ENCODE results near the gene CALD1. TPM values are rescaled to one million over a fixed set of nuclear protein-coding genes. Genes with fewer than 3 reads are reported as not detected.

Gene CALD1
- total RNA-seq, 1 donor from 2014 or later: 118 TPM

DNA sequence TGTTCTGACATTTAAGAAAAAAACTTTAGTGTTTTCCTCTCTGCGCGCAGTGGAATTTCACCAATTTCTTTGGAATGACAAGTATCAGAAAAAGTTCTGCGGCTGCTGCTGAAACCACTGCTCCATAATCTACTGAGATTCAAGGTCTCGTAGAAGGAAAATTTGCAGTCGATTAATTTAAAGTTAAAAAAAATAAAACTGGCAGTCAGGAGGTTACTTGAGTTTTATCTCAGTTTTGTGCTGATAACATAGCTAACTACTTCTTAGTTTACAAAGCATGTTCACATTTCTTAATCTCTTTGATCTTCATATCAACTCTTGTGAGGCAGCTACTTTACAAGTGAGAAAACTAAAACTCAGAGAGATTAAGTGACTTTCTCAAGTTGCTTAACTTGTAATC, 18.2 kb upstream of the CALD1 start:
- Mint-ChIP-seq H3K4me3 (no peak overlapping the region), H3K36me3 (no peaks in the 10 kb centered on the region), H3K9me3 (no peaks in the 10 kb centered on the region), H3K27me3 (ENCODE audit: insufficient read depth, low read depth) (no peaks in the 10 kb centered on the region), H3K4me1 (no peaks in the 10 kb centered on the region), H3K27ac (no peak overlapping the region)
- no peak overlapping the region for H3K27ac ChIP-seq
- H3K4me2 ChIP-seq: no peak overlapping the region
- H3K9ac ChIP-seq: no peak overlapping the region
- no peak overlapping the region for H2AFZ ChIP-seq (replicated peaks)
- no peaks in the 10 kb centered on the region for H3K27me3 ChIP-seq
- TF ChIP-seq, protein P1, sequence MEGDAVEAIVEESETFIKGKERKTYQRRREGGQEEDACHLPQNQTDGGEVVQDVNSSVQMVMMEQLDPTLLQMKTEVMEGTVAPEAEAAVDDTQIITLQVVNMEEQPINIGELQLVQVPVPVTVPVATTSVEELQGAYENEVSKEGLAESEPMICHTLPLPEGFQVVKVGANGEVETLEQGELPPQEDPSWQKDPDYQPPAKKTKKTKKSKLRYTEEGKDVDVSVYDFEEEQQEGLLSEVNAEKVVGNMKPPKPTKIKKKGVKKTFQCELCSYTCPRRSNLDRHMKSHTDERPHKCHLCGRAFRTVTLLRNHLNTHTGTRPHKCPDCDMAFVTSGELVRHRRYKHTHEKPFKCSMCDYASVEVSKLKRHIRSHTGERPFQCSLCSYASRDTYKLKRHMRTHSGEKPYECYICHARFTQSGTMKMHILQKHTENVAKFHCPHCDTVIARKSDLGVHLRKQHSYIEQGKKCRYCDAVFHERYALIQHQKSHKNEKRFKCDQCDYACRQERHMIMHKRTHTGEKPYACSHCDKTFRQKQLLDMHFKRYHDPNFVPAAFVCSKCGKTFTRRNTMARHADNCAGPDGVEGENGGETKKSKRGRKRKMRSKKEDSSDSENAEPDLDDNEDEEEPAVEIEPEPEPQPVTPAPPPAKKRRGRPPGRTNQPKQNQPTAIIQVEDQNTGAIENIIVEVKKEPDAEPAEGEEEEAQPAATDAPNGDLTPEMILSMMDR (IDR thresholded peaks at IDR 0.05): no peak
- no peak for TF ChIP-seq EZH2 (IDR thresholded peaks at IDR 0.05)
- no peak for TF ChIP-seq EZH2phosphoT487 (IDR thresholded peaks at IDR 0.05)
- H3K79me2 ChIP-seq (ENCODE audit: low read depth): no peaks in the 10 kb centered on the region
- no peaks in the 10 kb centered on the region for H3F3A ChIP-seq (ENCODE audit: low read depth)
- no peaks in the 10 kb centered on the region for H4K20me1 ChIP-seq (ENCODE audit: low read depth)
- DNase-seq (ENCODE audit: low spot score): no peak
- no peaks in the 10 kb centered on the region for H3K9me3 ChIP-seq (ENCODE audit: low read depth)
- H3K4me1 ChIP-seq: no peaks in the 10 kb centered on the region
- no peak overlapping the region for H3K4me3 ChIP-seq
- no peaks in the 10 kb centered on the region for H3K36me3 ChIP-seq

DNA sequence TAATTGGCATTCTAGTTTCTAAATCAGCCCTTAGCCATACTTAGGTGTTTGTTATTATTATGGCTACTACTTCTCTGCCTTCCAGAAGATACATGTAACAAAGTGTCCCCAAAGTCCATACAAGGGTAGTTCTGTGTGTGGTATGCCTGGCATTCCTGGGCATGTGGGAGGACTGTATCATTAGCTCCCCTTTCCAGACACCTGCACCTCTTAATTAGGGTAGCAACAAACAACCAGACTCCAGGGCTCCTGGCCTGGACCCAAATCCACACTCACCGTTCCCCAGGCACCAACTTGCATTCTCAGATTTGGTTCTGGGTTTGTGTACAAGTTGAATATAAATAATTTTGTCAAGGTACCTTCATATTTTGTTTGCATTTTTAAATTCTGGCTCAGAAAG, 15.5 kb upstream of the CALD1 start:
- no peaks in the 10 kb centered on the region for H3F3A ChIP-seq (ENCODE audit: low read depth)
- H3K27me3 ChIP-seq: no peaks in the 10 kb centered on the region
- H3K79me2 ChIP-seq (ENCODE audit: low read depth): no peaks in the 10 kb centered on the region
- H3K27ac Mint-ChIP-seq: no peak overlapping the region
- no peaks in the 10 kb centered on the region for H3K36me3 ChIP-seq
- H3K9ac ChIP-seq: no peak overlapping the region
- no peak overlapping the region for H2AFZ ChIP-seq (replicated peaks)
- no peak overlapping the region for H3K4me3 Mint-ChIP-seq
- no peaks in the 10 kb centered on the region for H3K9me3 Mint-ChIP-seq
- no peak overlapping the region for H3K4me3 ChIP-seq
- H3K4me1 Mint-ChIP-seq: peaks cover 2% of the 10 kb centered on the region
- TF ChIP-seq EZH2phosphoT487 (IDR thresholded peaks at IDR 0.05) (no peak), EZH2 (IDR thresholded peaks at IDR 0.05) (no peak)
- TF ChIP-seq, protein P1 (IDR thresholded peaks at IDR 0.05): no peak
- H3K9me3 ChIP-seq (ENCODE audit: low read depth): no peaks in the 10 kb centered on the region
- no peaks in the 10 kb centered on the region for H4K20me1 ChIP-seq (ENCODE audit: low read depth)
- DNase-seq (ENCODE audit: low spot score): no peak
- H3K4me1 ChIP-seq: no peaks in the 10 kb centered on the region
- H3K27me3 Mint-ChIP-seq (ENCODE audit: insufficient read depth, low read depth): no peaks in the 10 kb centered on the region
- no peak overlapping the region for H3K4me2 ChIP-seq
- no peak overlapping the region for H3K27ac ChIP-seq
- H3K36me3 Mint-ChIP-seq: no peaks in the 10 kb centered on the region

DNA sequence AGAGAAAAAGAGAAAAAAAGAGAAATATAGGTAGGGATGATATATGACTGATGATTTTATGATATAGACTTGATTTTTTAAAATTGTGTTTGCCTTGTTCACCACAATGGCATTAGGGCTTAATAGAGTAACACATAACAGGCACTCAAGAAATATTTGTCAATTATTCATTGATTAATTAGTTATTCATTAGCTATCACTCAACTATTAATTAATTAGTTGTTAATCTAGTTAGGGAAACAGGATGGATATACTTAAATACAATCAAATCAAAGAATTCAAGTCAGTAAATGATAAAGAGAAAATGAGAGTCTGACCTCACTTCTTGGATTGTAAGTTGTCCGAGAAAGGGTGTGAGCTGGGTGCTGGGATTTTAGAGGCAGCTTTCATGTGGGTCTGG, 15.1 kb upstream of the CALD1 start:
- no peak overlapping the region for H3K27ac Mint-ChIP-seq
- H3K36me3 Mint-ChIP-seq: no peaks in the 10 kb centered on the region
- Histone ChIP-seq H3F3A (ENCODE audit: low read depth) (no peaks in the 10 kb centered on the region), H3K4me3 (no peak overlapping the region), H3K9me3 (ENCODE audit: low read depth) (no peaks in the 10 kb centered on the region), H3K9ac (no peak overlapping the region), H3K36me3 (no peaks in the 10 kb centered on the region), H2AFZ (replicated peaks) (no peak overlapping the region), H4K20me1 (ENCODE audit: low read depth) (no peaks in the 10 kb centered on the region), H3K27me3 (no peaks in the 10 kb centered on the region), H3K79me2 (ENCODE audit: low read depth) (no peaks in the 10 kb centered on the region), H3K4me2 (no peak overlapping the region), H3K4me1 (no peaks in the 10 kb centered on the region), H3K27ac (no peak overlapping the region)
- DNase-seq (ENCODE audit: low spot score): no peak
- H3K4me3 Mint-ChIP-seq: no peak overlapping the region
- H3K4me1 Mint-ChIP-seq: peaks cover 2% of the 10 kb centered on the region
- H3K9me3 Mint-ChIP-seq: no peaks in the 10 kb centered on the region
- H3K27me3 Mint-ChIP-seq (ENCODE audit: insufficient read depth, low read depth): no peaks in the 10 kb centered on the region
- TF ChIP-seq EZH2phosphoT487 (IDR thresholded peaks at IDR 0.05) (no peak), EZH2 (IDR thresholded peaks at IDR 0.05) (no peak)
- TF ChIP-seq, protein P1 (IDR thresholded peaks at IDR 0.05): no peak

Measured in neural progenitor cell (in vitro differentiated cells).